ENCODE data around the gene ZNF440.
A peak's percentile ranks its signal among the peaks of the same experiment; 100 is the strongest.
"Not testable (repeated sequence)": the region's sequence is repeated elsewhere in the genome, so short reads cannot be mapped to it uniquely, and the experiment has no call there.

Gene ZNF440

GRCh38 chr19:11821474-11822109 is 7.5 kb downstream of the ZNF440 start:
- DNase-seq, result peak in 5 of 56 donors; percentile 0 to 20 (median 4)

GRCh38 chr19:11828957-11829876 is 15.1 kb downstream of the ZNF440 start:
- DNase-seq, result not testable (repeated sequence)

- no peak for DNase-seq
These were observed 18.3 kb downstream of the ZNF440 start for GRCh38 chr19:11832253-11832912.

- DNase-seq, result no peak
These were observed 19.5 kb downstream of the ZNF440 start for GRCh38 chr19:11833541-11833940.

GRCh38 chr19:11835626-11836066 is 21.6 kb downstream of the ZNF440 start:
- DNase-seq, result not testable (repeated sequence)

GRCh38 chr19:11843722-11844121 is 29.6 kb downstream of the ZNF440 start:
- no peak for DNase-seq

- peak in 2 of 56 donors; percentile 0 to 4 for DNase-seq
These were observed 33.5 kb downstream of the ZNF440 start for GRCh38 chr19:11847615-11848014.

GRCh38 chr19:11848200-11848593 is 34.1 kb downstream of the ZNF440 start:
- DNase-seq, result peak in 1 of 56 donors; percentile 24

GRCh38 chr19:11848594-11849469 is 34.8 kb downstream of the ZNF440 start, which contains the start of gene ZNF439:
Gene ZNF439 (plus strand): TSS chr19:11848726. CDS start chr19:11848868, 142 bp downstream.
- DNase-seq, result peak; percentile 34 to 96 (median 86)

GRCh38 chr19:11850289-11850688 is 36.2 kb downstream of the ZNF440 start:
- not testable (repeated sequence) for DNase-seq

GRCh38 chr19:11853358-11853757 is 39.3 kb downstream of the ZNF440 start:
- DNase-seq, result no peak

- no peak for DNase-seq
These were observed 42.6 kb downstream of the ZNF440 start for GRCh38 chr19:11856596-11857250.

GRCh38 chr19:11860721-11861120 is 46.6 kb downstream of the ZNF440 start:
- no peak for DNase-seq

- DNase-seq, result no peak
These were observed 47.2 kb downstream of the ZNF440 start for GRCh38 chr19:11861301-11861700.

- not testable (repeated sequence) for DNase-seq
These were observed 53.7 kb downstream of the ZNF440 start for GRCh38 chr19:11867766-11868165.

- DNase-seq, result no peak
These were observed 54.1 kb downstream of the ZNF440 start for GRCh38 chr19:11868188-11868587.

GRCh38 chr19:11872624-11873023 is 58.6 kb downstream of the ZNF440 start:
- DNase-seq, result no peak

GRCh38 chr19:11873762-11874161 is 59.7 kb downstream of the ZNF440 start:
- DNase-seq, result no peak

GRCh38 chr19:11879687-11880266 is 65.7 kb downstream of the ZNF440 start:
- peak in 8 of 56 donors; percentile 0 to 37 (median 3) for DNase-seq

- DNase-seq, result no peak
These were observed 66.5 kb downstream of the ZNF440 start for GRCh38 chr19:11880598-11880997.
